GM18868 (cell line): ENCODE data around the gene ZNF33A.
"Not testable (repeated sequence)": the region's sequence is repeated elsewhere in the genome, so short reads cannot be mapped to it uniquely, and the experiment has no call there.

Source experiments
- ATAC-seq: cut with Tn5 transposase; IDR thresholded peaks from one replicate; pipeline ENCODE4 v1.9.1; 2021; ENCODE audit warnings: mild to moderate bottlenecking, moderate library complexity; ENCODE audit not compliant: unreplicated experiment

The ZNF33A gene

DNA sequence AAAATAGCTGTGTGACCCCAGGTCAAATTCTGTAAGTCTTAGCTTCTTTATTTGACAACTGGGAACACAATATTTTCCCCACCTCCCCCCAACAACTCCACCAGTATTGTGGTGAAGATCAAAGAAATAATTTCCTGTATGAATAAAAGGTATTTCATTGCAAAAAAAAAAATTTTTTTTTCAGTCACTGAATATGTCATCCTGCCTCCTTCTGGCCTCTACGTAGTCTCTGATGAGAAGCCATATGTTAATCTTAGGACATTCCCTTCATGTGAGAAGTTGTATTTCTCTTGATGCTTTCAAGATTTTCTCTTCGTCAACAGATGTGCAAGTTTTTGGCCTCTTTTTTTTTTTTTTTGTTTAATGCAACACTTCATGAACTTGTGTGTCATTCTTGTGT, 33.0 kb downstream of the ZNF33A start:
- ATAC-seq: no peak

- no peak for ATAC-seq
Measured at GRCh38 chr10:38045129-38045528, 34.7 kb downstream of the ZNF33A start.

- ATAC-seq: peak; percentile 92
Measured at GRCh38 chr10:38047666-38048065, 37.2 kb downstream of the ZNF33A start.

GRCh38 chr10:38050212-38050611, 39.7 kb downstream of the ZNF33A start:
- no peak for ATAC-seq

- no peak for ATAC-seq
Measured at GRCh38 chr10:38054361-38054797, 43.9 kb downstream of the ZNF33A start.

- ATAC-seq: not testable (repeated sequence)
Measured at GRCh38 chr10:38055274-38055894, 44.9 kb downstream of the ZNF33A start.

DNA sequence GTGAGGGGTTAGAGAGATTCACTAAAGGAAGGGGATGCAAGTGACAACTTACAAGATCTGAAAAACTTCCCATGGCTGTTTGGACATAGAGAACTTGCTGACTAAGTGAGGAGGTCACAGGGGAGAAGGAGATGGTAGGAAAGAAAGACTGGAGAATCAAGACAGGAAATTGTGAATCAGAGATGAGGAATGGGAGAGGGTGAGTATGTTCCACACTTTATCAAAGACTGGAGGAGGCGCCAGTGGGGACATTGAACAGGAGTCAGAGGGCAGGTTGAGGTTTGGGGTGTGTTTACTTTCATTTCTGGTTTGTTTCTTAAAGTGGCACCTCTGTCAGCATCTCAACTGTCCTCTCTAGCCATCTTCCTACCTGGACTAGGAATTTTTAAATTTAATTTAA, 59.2 kb downstream of the ZNF33A start:
- ATAC-seq: not testable (repeated sequence)

- ATAC-seq: no peak
Measured at GRCh38 chr10:38070501-38070900, 60.0 kb downstream of the ZNF33A start.

GRCh38 chr10:38072552-38072951, 62.1 kb downstream of the ZNF33A start:
- ATAC-seq: no peak

GRCh38 chr10:38076687-38077086, 66.2 kb downstream of the ZNF33A start:
- no peak for ATAC-seq

GRCh38 chr10:38093318-38093717, 82.8 kb downstream of the ZNF33A start:
- not testable (repeated sequence) for ATAC-seq

DNA sequence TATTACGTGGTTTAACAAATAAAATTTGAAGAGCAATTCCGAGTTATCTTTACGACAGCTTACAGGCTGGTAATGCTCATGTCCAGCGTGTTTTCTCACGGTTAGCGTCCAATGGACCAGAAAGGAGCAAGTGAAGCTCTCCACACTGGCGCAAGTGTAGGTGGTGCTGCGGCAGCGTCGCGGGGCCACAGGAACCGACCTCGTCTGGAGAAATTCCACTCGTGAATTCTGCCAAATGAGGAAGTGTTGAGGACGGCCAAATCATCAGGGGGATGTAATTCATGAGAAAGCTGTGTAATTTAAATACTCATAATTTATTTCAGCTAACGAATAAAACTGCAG, 83.3 kb downstream of the ZNF33A start:
- ATAC-seq: no peak

DNA sequence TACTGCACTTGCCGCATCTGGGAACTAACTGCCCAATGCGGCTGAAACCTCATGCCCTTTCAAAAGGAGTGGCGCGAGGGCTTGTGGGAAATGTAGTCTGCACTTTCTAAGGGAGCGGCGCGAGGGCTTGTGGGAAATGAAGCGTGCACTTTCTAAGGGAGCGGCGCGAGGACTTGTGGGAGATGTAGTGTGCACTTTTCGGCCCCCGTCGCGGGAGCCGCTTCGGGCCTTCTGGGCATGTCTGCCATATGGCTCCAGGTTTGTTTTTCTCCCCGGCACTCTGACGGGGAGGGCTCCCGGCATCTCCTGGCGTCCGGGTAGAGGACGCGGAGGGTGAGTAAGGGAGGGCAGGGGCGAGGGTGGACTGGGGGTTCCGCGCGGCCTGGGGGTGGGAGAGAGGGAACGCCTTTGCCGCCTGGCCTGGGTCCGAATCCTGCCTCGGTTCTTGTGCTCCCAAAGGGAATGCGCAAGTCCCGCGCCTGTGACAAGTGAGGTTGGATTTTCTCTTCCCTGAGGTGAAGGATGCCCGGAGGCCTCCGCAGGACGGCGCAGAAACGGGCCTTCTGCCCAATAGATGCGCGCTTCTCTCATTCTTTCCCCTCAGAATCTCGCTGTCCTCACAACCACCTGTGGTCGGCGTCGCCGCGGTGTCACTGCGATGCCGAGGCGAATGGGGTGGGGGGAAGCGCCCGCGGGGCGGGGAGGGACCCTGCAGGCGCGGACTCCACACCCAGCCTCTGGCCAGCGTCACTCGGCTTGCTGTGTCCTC, 83.9 kb downstream of the ZNF33A start, which contains the start of gene ZNF37A:
Gene ZNF37A, plus strand, starts transcription at position 180 of the 769 bp plus-strand sequence. CDS start 2,281 bp downstream, outside the sequence.
- peak; percentile 98 for ATAC-seq

DNA sequence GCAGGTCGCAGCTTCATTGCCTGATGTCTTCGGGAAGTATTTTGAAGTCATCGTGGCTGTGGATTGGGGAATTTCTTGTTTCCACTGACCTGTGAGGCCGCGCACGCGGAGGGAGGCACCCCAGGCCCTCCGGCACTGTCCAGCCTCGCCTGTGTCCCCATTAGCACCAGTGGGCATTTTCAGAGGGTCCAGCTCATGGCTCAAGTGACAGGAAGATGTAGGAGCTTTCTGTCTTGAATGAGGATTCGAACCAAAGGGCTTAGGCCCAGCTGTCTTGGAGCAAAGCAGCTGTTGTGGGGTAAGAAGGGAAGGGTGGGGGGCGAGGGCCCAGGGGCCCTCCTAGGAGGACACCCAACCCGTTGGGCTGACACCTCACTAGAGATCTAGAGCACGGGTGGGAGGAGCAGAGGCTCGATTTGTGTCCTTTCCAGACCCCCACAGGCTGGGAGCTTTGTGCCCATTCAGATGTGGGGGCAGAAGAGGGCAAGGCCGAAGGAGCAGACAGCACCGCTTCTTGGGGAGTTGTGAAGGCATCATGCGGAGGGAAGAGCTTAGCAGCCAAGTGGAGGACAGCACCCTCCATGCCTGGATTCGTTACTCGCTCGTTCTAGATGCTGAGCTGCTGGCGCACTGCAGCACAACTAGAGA, 84.6 kb downstream of the ZNF33A start:
- ATAC-seq: no peak

DNA sequence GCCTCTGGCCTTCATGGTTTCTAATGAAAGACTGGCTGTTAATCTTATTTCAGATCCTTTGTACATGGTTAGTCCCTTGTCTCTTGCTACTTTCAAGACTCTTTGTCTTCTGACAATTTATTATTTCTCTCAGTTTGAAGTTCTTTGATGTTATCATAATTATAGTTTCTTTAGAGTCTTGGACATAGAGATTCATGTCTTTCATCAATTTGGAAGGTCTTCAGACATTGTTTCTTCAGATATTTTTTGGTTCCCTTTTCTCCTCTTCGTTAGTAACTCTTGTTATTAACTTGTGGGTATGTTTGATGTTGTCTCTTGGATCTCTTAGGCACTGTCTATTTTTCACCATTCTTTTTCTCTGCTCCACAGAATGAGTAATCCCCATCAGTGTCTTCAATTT, 92.4 kb downstream of the ZNF33A start:
- ATAC-seq: no peak

- no peak for ATAC-seq
Measured at GRCh38 chr10:38103756-38104155, 93.3 kb downstream of the ZNF33A start.

DNA sequence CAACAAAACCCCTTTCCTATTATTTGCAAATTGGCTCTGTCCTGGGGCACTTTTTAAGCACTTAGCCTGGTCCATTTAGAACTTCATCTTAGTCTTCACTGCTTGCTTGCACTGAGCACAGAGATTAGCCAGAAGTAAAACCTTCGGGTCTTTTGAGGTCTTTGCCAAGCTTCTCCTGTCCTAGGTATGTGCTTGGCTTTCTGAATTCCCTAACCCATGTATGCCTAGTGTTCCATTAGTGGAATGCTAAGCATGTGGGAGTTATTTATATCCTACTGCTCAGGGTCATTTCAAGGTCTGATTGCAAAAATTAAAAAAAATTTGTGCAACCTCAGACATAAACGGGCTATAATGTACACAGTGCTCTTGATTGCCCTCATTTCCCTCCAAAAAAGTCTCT, 101.7 kb downstream of the ZNF33A start:
- no peak for ATAC-seq
